NT2/D1 (cell line): ENCODE data around the gene LRRC61.

ENCODE experiments used
- SUZ12 ChIP-seq: IDR thresholded peaks from 2 replicates; pipeline ENCODE4 v1.6.1; 2011; ENCODE audit not compliant: insufficient read length, insufficient read depth; ENCODE audit errors: extremely low read depth
- YY1 ChIP-seq: IDR thresholded peaks from 2 replicates; pipeline ENCODE4 v1.6.1; 2011; ENCODE audit not compliant: insufficient read length, insufficient read depth
- ZNF274 ChIP-seq: IDR thresholded peaks from 2 replicates; pipeline ENCODE4 v1.6.1; 2011; ENCODE audit warnings: mild to moderate bottlenecking, low read depth, low read length

DNA sequence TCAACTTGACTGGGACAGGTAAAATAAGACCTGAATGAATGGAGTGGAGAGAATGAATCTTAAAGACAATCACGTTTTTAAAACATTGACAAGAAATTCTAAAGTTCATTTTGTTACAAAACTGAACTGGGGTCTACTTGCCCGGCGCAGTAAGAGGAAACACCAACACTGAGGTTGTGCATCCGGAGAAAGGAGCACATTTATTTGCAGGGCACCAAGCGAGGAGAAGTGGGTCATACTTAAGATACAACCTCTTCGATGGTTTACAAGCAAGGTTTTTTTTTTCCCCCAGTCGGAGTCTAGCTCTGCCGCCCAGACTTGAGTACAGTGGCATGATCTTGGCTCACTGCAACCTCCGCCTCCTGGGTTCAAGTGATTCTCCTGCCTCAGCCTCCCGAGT lies 42.0 kb downstream of the LRRC61 start:
- no peak for TF ChIP-seq SUZ12
- TF ChIP-seq ZNF274 = no peak
- TF ChIP-seq YY1 = no peak
